ENCODE measurements around the gene ABHD17A.
A peak's percentile ranks its signal among the peaks of the same experiment; 100 is the strongest.

Gene ABHD17A

DNA sequence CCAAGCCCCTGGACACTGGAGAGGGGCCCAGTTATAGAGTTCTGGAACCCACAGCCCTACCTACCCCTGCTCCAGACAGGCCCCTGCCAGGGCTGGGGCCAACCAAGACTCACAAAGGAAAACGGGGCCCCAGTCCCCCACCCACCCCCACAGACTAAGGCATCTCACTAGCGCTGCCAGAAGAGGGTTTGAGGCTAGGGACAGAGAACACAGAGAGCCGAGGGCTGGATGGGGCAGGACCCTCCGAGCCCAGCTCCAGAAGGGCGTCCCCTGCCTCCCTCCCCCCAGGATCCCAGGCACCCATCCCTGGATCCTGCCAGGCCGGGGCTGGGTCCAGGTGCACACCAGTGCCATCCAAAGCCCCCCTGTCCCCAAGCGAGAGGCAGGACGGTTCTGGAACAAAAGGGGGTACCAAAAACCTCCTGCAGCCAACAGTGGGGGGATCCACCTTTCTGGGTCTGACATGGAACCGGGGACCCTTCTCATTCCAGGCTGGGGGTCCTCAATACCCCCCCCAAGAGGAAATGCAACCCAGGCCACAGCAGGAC is 32.6 kb downstream of the ABHD17A start:
- no peak for DNase-seq

DNA sequence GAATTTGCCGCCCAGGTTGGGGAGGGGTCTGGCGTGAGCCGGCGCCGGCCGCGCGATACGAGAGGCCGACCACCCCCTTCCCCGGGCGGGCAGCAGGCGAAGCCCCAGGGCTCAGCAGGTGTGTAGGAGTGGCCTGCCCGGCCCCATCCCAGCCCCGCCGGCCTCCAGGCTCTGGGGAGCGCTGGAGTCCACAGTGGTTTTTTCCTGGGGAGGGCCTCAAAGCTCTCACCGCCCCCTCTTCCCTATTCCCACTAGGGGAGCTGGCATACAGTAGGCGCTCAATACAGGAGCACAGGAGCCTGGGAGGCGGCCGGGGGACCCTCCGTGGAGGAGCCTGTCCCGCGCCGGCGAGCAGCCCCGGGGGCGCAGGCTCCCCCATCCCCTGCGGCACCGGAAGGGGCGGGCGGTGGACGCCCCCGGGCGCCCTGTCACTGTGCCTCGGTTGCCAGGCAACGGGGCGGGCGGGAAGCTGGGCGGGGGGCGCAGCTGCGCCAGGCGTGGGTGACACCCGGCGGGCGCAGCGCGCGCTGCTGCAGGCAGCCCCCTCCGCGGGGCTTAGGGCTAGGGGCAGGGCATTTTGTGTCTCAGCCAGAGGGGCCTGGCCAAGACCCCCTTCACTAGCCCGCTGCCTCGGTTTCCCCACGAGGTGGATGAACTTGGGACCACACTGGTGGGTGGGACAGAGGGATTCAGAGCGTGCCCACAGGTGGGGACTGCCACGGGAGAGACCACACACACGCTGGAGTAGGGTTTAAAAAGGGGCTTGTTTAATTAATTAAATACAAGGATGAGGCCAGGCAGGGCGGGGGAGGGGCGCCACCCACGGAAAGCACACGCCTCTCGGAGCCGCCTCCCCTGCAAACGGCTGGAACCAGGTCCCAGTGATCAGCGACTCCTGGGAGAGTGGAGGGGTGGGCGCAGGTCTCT is 33.4 kb downstream of the ABHD17A start:
- no peak for DNase-seq

DNA sequence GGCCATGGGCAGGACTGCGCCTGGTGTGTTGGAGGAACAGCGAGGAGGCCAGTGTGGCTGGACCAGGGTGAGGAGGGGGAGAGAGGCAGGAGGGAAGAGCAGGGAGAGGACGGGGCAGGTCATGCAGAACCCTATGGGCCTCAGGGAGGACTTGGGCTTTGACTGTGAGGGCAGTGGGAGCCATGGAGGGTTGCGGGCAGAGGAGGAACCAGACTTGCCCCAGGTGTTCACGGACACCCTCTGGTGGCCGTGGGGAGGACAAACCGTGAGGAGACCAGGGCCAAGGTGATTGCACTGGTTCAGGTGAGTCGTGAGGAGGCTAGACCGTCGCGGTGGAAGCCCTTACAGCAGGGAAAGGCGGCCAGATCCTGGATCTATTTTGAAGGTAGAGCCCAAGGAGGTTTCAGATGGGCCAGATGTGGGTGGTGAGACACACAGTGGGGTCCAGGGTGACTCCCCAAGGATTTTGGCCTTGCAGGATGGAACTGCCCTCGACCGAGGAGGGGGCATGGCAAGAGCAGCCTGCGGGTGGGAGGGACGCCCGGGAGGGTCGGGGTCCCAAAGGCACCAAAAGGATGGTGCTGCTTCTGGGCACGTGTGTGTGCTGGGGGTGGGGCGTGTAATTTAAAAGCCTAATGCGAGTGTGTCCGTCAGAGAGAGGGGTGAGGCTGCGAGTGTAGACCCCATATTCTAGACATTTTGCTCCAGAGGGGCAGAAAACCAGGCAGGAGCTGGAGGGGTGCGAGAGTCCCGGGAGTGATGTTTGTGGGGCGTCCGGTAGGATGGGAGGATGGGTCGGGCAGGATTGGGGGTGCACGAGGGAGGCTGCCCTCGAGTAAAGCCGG is 34.3 kb downstream of the ABHD17A start:
- no peak for DNase-seq

DNA sequence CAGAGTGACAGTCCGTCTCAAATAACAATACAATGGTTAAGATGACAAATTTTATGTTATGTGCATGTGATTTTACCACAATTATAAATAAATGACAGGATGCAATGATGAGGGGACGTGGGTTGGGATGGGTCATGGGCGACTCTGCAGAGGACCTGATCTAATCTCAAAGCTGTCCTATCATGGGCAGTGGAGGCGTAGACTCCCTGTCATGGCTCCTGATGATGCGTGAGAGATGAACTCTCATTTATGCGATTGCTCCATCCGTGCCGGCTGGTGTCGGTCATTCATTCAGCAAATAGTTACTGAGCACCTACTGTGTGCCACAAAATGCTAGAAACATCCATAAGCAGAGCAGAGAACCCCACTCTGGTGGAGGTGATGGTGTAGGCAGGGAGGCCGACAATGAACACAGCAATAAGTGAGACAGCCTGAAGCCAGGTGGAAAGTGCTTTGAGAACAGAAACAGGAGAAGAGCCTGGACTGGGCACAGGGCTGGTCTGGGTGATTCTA is 35.4 kb downstream of the ABHD17A start:
- DNase-seq, result peak; percentile 17 to 45

DNA sequence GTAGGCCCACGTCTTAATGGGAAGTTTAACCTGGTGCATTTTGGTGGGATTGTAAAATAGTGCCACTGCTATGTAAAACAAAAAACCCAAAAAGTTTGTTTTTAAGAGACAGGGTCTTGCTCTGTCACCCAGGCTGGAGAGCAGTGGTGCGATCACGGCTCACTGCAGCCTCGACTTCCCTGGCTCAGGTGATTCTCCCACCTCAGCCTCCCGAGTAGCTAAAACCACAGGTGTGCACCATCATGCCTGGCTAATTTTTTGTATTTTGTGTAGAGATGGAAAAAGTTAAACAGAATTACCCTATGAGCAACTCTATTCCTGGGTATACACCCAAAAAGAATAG is 36.2 kb downstream of the ABHD17A start:
- no peak for DNase-seq

DNA sequence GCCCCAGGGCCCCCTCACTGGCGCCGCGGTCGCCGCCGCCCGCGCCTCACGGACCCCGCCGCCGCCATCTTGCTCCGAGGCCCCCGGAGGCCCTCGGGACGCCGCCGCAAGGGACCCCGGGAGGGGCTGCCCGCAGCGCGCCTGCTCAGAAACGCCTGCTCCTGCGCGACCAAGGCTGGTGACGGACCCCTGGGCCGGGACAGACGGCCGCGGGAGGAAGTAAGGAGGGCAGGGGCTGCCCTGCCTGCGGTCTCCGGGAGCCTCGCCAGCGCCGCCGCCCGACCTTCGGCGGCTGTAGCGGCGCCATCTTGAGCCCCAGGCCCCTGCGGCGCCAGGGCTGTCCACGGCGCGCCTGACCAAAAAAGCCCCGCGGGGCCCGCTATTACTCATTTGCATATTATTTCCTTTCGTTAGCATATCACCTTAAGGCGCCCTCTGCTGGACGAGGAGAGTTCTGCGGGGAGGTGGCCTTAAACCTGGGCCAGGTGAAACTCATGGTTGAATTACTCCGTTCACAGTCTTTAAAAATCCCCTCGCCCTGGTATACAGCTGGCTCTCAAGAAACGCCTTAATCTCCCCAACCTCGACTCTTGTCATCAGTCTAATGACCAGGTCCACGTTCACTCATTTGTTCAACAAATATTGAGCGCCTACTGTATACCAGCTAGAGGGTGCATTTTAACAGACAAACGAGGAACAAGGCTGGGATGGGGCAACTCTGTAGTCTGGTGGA is 36.7 kb downstream of the ABHD17A start, which contains the start of gene REXO1:
REXO1 (minus strand) TSS at position 85 of the 733 bp plus-strand sequence. CDS start 125 bp downstream, outside the sequence.
- DNase-seq, result peak; percentile 95 to 98

DNA sequence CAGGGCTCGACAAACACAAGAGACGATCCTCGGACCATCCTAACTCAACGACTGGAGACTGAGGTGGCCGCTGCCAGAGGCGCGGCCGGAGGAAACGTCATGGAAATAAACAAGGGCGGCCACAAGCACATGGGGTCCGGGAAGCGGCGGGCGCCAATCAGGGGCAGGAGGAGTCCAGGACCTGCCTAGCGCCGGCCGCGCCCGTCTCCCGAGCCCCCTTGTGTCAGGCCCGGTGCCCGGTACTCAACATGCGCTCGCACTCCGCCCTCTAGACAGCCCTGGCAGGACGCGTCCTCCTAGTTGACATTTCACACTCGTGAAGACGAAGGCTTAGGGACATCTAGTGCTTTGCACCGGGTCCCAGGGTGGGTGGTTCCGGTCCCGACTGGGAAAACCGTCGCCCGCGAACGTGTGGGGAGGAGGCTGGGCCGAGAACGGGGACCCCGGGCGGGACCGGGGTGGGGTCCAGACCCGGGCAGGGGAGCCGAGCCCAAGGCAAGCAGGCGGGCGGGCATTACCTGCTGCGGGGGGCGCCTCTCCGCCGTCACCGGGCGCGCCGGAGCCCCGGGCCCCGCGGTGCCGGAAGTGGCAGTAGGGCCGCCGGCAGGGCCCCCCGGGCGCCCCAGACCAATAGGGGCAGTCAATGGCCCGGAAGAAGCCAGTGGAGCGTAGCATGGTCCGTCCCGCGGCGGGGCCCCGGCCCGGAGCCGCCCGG is 37.5 kb downstream of the ABHD17A start:
- peak in 1 of 2 donors; percentile 53 for DNase-seq

DNA sequence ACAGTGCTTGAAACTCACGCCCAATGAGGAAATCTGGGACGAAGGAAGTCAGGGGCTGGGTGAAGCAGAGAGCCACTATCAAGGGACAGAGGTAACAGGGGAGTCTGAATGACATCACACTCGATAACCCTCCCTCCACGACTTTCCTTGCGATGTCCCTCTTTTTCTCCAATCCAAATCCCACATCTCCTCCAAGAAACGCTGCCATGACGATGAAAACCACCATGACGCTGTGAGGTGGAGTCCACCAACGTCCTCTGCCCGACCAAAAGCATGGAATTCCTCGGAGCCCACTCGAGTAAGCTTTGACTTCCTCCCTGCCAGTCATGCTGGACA is 38.0 kb downstream of the ABHD17A start:
- no peak for DNase-seq

DNA sequence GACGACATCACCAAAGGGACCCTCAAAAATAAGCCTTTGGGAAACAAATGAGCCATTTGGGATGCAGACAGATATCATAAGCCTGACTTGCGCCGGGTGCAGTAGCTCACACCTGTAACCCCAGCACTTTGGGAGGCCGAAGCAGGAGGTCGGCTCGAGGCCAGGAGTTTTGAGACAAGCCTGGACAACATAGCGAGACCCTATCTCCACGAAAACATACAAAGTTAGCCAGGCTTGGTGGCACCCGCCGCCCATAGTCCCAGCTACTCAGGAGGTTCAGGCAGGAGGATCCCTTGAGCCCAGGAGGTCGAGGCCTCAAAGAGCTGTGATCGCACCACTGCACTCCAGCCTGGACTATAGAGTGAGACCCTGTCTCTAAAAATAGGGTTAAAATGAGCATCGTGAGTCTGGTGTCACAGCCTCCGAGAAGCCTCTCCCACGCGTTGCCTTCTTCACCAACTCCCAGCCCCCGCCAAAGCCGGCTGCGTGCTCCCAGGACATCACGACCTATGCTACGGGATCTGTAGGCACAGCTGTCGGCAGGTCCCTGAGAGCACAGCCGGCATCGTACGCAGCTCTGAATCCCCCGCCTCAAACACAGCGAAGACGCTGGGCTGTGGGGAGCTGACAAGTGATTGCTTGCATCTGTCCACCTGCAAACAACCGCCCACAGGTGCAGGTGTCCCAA is 38.6 kb downstream of the ABHD17A start:
- no peak for DNase-seq

DNA sequence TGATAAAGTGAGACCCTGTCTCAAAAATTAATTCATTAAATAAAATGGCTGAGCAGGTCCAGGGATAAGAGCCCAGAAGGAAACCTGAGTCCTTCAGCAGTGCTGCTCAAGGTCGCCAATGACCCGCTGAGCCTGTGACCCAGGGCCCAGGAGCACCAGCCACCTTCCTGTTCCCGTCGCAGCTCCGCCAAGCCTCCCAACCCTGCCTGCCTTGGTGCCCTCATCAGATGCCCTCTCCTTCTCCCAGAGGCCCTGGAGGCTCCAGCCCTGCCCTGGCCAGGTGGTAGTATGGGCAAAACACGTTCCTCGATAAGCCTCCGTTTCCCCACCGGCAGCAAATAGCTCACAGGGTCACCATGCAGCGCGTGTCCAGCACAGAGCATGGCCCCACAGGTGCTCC is 39.7 kb downstream of the ABHD17A start:
- DNase-seq, result no peak

DNA sequence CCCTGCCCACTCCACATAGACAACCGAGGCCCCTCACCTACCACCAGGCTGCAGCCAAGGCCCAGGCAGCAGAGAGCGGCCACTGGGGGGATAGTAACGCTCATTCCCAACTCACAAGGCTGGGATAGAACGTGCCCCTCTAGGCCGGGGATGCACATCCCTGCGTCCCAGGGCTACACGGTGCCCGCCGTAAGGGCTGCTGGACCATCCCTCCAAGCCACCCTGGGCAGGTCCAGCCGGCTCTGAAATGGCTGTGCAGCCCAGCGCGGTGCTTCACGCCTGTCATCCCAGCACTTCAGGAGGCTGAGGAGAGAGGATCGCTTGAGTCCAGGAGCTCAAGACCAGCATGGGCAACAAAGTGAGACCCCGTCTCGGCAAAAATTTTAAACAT is 40.2 kb downstream of the ABHD17A start:
- DNase-seq, result no peak

DNA sequence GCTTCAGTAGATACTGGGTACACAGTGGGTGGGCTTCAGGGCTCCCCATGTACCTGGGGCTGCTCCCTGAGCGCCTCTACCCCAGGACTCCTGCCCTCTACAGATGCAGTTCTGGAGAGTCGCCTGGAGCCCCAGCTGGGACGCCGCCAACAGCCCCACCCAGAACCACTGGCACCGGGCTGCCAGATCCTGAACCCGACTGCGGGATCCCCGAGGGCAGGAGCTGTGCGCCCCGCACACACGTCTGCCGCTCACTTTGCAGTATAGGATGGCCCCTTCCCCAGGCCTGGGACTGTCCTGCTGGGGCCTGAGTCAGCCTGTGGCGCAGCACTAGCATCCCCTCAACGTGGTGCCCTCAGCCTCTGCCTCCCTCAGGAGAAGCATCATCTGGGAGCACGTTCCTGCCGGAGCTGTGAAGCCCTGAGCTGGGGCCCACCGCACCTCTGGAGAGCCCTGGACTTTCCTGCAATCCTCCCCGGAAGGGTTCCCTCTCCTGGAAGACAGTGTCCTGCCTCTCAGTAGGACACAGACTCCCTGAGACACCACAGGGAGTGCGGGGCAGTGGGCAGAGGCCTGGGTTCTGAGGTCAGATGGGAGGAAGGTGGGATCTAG is 40.7 kb downstream of the ABHD17A start:
- no peak for DNase-seq

DNA sequence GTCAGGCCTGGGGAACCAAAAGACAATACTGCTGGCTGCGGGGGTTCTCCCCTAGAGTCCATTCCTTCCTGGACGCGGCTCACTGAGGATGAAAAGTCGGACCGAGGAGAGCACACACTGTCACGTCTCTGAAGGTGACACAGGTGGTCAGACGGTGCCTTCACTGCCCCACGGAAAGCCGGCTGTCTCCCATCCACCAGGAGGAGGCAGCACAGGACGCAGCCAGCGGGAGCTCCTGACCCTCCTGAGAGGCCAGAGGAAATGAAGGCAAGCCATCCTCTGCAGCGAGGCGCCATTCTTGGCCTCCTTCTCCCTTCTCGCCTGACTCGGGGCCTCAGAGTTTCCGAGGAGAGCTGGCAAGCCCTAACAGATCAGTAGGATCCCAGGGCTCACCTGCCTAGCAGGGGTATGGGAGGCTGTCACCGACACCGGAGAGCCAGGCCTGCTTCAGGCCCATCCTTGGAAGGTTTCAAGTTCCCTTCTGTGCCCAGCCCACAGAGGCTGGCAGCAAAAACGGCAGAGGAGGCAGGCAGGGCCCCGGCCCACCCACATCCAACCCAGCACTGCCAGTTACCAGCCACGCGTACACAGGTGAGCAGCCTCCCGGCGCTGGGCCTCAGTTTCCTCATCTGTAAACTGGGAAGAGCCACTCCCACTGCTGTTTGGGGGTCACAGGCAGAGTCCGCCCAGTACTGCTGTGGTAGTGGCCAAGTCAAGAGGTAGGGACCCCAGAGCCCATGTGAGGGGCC is 41.5 kb downstream of the ABHD17A start:
- DNase-seq, result no peak

DNA sequence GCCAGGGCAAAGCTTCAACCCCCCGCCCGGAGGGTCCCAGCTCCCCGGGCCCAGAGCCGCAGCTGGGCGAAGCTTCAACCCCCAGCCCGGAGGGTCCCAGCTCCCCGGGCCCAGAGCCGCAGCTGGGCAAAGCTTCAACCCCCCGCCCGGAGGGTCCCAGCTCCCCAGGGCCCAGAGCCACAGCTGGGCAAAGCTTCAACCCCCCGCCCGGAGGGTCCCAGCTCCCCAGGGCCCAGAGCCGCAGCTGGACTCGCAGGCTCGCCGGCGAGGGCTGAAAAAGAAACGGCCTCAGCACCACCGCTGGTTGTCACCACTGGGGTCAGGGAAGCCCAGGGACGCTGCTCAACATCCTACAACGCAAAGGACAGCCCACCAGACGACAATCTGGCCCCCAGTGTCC is 42.2 kb downstream of the ABHD17A start:
- no peak for DNase-seq

DNA sequence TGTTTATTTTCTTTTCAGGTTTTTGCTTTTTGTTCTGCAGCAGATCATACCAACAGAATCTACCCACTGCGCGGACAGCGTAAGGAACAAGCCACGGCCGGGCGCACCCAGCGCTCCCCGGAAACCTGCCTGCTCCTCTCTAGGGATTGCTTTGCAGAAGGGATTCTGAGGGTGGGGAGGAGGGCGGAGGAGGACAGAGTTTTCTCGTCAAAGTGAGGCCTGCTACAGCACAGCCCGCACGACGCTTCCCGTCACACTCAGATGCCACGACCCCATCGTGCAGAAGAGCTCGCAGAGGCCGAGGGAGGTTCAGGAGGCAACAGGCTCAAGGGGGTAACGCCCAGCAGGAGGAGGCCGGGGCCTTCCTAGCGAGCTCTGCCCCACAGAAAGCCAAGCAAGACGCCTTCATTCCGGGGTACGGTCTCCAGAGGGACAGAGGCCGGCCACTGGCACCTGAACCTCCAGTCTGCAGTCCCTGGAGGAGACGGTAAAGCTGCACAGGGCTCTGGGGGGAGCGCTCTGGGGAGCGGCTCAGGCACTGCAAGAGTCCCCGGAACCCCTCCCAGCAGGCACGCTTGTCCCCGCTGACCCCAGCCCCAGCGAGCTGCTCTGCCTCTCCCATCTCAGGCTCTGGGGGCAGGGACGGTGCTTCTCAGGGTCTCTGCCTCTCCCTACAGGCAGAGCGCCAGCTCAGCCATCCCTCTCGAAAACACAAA is 43.9 kb downstream of the ABHD17A start:
- DNase-seq, result no peak

DNA sequence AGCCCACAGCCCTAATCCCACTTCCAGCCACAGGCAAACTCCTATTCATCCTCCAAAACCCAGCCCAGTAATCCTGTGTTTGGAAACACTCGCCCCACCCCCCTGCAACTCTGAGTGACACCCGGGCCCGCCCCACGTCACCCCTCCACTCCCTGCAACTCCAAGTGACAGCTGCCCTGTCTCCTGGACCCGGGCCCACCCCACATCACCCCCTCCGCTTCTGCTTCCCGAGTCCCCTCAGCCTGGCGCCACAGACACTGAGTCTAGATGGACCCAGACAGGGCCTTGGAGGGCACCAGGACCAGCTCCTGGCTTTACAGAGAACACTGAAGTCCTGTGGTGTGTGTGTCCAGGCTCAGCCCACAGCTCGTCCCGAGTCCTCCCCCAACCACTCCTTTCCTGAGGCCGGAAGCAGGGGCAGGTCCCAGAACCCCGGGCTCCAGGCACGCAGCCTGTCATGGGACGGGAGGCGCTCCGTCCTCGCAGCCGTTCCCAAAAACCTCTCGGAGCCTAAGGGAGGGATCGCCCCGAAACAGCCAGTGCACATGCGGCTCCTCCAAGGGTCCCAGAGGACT is 44.7 kb downstream of the ABHD17A start:
- DNase-seq, result no peak

DNA sequence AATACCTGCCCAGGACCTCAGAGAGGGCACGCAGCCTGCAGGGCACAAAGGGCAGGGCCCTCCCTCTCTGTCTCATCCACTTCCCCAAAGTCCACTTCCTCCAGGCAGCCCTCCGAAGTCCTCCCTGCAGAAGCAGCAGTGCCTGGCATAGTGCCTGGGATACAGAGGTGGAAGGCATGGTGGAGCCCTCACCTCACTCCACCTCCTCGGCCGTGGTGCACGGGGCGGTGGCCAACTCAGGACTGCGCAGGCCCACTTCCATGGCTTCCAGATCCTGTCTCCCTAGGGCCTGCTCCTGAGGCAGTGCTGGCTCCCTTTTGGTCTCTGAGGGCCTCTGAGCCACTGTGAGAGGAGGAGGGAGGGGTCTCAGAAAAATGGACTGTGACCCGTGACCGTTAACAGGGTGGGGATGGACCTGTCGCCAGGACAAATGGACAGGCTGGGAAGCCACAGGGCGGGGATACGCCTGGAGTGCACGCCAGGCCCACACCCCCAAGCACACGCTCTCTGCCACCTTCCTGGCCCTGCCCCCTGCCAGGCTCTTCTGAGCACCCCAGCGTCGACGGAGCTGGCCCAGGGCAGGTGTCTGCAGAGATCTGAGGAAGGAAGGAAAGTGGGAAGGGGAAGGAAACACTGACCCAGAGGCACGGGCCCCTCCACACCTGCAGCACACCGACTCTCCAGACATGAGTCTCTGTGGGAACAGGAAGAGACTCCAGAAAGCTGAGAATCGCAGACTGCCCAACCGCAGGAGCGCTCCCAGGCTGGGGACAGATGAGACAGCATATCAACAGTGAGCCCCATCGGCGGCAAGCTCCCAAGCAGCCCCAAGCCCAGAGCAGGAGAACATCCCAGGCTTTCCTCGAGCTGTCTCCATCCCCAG is 45.4 kb downstream of the ABHD17A start:
- no peak for DNase-seq

DNA sequence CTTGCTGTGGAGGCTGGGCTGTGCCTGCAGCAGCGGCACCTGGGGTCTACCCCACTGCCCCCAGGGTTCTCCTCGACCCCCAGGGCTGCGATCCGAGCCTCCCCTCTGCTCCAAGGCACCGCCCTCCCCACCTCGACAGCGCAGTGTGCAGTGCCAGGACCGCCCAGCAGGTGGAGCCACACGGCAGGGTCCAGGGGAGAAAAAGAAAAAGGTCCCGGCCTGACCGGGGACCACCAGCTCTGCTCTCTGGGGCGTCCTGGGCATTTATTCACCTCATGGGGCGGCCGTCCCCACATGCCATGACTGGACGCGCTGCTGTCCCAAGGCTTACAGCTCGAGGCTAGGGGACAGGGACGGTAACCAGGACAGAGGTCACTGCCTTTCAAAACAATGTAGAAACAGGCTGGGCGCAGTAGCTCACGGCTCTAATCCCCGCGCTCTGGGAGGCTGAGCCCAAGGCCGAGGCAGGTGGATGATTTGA is 47.6 kb downstream of the ABHD17A start:
- peak in 1 of 2 donors; percentile 46 for DNase-seq

Measured in inflammatory macrophage (primary cell).